GM12873 (cell line): ENCODE data around the gene ECI1.

Source experiments
- TF ChIP-seq, protein P1 (sequence below): IDR thresholded peaks from 2 replicates; pipeline ENCODE4 v1.5.1; 2012; ENCODE audit warnings: low read depth, mild to moderate bottlenecking, moderate library complexity, low read length, control low read depth; ENCODE audit not compliant: insufficient read depth; ENCODE audit errors: missing control alignments

The ECI1 gene

DNA sequence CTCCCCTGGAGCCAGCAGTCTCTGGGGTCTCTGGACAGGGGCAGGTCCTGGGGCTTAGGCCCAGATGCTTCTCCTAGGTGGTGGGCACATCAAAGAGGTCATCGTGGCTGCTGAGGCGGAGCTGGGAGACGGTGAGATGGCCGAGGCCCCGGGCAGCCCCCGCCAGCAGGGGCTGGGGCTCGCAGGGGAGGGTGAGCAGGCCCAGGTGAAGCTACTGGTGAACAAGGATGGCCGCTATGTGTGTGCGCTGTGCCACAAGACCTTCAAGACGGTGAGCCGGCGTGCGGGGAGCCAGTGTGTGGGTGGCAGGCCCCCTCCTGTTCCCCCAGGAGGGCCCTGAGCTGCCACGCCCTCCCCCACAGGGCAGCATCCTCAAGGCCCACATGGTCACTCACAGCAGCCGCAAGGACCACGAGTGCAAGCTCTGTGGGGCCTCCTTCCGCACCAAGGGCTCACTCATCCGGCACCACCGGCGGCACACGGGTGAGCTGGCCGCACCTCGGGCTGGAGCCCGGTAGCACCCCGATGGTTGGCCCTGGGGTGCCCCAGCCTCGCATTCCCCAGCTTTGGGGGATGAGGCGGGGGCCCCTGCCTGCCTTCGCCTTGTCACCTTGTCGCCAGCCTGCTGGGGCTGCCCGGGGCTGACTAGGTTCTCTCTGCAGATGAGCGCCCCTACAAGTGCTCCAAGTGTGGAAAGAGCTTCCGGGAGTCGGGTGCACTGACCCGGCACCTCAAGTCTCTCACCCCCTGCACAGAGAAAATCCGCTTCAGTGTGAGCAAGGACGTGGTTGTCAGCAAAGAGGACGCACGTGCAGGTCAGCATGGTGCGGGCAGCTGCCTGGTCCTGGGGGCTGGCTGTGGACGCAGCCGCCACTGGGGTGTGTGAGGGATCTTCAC, 19.0 kb downstream of the ECI1 start:
- TF ChIP-seq, protein P1, sequence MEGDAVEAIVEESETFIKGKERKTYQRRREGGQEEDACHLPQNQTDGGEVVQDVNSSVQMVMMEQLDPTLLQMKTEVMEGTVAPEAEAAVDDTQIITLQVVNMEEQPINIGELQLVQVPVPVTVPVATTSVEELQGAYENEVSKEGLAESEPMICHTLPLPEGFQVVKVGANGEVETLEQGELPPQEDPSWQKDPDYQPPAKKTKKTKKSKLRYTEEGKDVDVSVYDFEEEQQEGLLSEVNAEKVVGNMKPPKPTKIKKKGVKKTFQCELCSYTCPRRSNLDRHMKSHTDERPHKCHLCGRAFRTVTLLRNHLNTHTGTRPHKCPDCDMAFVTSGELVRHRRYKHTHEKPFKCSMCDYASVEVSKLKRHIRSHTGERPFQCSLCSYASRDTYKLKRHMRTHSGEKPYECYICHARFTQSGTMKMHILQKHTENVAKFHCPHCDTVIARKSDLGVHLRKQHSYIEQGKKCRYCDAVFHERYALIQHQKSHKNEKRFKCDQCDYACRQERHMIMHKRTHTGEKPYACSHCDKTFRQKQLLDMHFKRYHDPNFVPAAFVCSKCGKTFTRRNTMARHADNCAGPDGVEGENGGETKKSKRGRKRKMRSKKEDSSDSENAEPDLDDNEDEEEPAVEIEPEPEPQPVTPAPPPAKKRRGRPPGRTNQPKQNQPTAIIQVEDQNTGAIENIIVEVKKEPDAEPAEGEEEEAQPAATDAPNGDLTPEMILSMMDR = no peak

DNA sequence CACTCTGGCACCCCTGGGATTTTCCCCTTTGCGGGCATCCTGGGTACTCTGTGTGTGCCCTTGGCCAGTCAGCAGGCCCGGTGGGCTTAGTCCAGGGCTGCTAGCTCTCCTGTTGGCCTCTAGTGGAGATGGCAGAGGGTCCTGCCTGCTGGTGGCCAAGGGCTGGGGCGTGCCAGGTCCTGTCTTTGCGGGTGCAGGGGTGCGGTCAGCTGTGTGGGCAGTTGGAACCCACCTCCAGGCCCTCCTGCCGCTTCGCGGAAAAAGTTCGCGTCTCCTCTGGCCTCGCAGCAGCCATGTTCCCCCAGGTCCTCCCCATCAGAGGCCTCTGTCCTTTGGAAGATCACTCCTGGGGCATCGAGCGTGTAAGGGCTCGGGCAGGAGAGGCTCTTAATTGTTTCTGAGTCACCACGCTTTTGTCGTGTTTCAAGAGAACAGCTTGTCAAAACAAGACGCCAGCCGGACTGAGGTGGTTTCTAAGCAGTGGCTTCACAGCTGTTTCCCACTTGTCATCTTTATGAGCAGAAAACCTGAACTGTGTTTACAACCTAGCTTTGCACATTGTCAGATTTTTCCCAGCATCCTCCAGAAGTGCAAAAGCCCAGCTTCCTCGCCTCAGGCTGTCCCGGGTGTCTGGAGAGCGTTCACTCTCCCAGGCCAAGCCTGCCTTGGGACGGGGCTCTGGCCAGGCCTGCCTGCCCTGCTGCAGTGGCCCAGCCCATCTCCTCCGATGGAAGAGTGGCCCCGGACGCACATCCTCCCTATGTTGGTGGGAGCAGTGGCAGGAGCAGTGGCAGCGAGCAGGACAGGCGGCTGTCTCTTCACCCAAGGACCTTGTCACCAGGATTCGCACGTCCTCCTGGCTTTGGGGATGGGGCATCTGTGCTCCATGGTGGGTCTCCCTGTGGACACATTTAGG, 20.1 kb downstream of the ECI1 start:
- TF ChIP-seq, protein P1 = no peak

DNA sequence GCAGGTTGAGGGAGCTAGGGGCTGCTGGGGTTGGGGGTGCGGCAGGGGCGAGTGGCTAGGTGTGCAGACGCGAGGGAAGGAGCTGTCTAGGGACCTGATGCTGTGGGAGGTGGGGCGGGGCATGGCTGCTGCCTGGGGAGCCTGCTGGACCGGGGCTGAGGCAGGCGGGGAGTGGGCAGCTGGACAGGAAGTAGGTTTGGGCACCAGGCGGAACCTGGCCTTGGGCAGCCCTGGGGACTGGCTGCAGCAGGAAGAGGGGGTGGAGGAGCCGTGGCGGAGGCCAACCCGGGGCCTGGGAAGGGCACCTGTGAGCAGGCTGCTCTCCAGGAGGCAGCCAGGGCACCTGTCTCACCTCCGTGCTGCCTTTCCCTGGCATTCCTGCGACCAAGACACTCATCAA, 21.0 kb downstream of the ECI1 start:
- TF ChIP-seq, protein P1 = no peak

DNA sequence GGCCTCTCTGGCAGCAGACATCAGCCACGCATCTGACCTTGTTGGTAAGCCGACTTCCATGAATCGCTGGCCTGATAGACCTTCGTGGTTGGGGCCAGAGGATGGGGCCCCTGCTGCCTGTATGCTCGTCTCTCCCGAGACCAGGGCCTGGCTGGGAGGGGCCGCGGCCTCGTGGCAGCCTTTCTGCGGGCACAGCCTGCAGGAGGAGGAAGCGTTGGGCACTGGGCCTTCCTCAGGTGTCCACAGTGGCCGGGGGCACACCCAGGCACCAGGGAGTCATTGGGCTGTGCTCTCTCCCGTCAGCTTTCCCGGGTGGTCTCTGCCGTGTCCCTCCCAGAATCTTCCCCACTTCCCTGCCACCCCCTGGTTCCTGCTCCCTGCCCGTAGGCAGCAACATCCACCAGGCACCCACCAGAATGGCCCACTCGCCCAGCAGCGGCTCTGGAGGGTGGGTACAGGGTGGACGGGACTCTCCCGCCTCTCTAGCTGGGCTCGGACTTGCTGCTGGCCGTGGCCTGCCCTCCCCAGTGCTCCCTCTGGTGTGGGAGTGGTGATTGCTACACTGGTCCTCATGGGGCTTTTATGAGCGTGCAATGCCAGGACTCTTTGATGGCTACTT, 21.6 kb downstream of the ECI1 start:
- TF ChIP-seq, protein P1 = no peak

DNA sequence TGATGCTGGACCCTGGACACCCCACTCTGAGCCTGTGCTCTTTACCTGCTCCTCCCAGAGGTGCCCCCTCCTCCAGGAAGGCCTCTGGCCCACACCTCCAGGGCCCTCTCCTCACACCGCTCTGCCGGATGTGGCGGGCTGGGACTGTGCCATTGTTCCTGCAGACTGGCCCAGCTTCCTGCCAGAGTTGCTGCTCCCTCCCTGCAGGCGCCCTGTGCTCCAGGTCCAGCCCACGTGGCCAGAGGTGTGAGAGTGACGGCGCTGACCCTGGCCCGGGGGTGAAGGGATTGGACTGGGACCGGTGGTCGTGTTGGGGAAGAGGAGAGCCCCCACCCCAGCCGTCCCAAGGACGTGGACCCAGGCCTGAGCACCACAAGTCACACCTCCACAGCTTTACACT, 22.3 kb downstream of the ECI1 start:
- TF ChIP-seq, protein P1 = no peak

DNA sequence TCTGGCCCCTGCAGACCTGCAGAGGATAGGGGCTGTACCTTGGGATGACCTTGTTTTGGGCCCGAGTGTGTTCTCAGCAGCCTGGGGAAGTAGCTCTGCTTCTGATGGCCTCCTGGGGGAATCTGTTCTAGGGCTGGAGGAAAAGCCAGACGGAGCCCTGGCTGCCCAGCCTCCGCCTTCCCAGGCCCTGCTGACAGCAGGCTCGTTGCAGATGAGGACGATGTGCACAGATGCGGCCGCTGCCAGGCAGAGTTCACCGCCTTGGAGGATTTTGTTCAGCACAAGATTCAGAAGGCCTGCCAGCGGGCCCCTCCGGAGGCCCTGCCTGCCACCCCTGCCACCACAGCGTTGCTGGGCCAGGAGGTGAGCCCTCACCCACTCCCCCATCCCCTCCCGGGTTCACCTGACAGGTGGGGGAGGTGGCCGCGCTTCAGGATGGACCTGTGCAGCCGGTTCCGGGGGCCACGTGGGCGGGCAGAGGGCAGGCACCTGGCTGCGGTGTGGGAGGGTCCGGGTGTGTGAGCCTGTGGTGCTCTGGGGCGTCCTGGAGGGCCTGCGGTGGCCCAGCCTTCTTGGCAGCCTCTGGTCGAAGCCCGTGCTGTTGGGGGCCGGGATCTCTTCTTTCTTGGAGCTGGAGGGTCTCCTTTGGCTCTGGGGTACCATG, 23.1 kb downstream of the ECI1 start:
- TF ChIP-seq, protein P1 = no peak
